IMR-90 (cell line): ENCODE measurements around the gene CYB5R3. TPM values are rescaled to one million over a fixed set of nuclear protein-coding genes. Genes with fewer than 3 reads are reported as not detected.
A peak's percentile ranks its signal among the peaks of the same experiment; 100 is the strongest.

Experiments used
- ATAC-seq: fragments of 200-7000 bp; cut with Tn5 transposase; 2 replicates; pipeline ENCODE4 v1.9.1; 2020; ENCODE audit warnings: low read depth, mild to moderate bottlenecking, moderate library complexity
- BruUV-seq: library from RNA; stranded (reverse); fragments of 400-500 nt; replicated peaks from 2 replicates; lab custom pipeline; 2021; lab: Mats Ljungman, UMichigan
- CTCF ChIA-PET: fragments of 300-600 bp; formaldehyde crosslinking; extraction: SDS; loops from one replicate; lab custom pipeline; 2021; ENCODE audit warnings: antibody characterized with exemption; lab: Yijun Ruan, JAX
- POLR2A ChIA-PET: fragments of 300-600 bp; sonication (Branson Sonifier 250); formaldehyde crosslinking; loops from one replicate; lab custom pipeline; 2022; ENCODE audit warnings: antibody characterized with exemption; ENCODE audit not compliant: unreplicated experiment; lab: Charles Lee
- DNase-seq: peaks from one replicate; pipeline ENCODE4 v3.0.0; 2013
- H2AFZ ChIP-seq: replicated peaks from 2 replicates; pipeline ENCODE3; 2013; ENCODE audit warnings: low read length, mild to moderate bottlenecking; ENCODE audit not compliant: poor library complexity
- H2AK5ac ChIP-seq: 2 replicates; pipeline ENCODE4 v1.6.1; 2013; ENCODE audit warnings: low read depth, low read length, inconsistent platforms
- H2AK9ac ChIP-seq: replicated peaks from 2 replicates; pipeline ENCODE3; 2013; ENCODE audit warnings: mild to moderate bottlenecking, low read depth, low read length, moderate library complexity; ENCODE audit not compliant: poor library complexity
- H2BK120ac ChIP-seq: 2 replicates; pipeline ENCODE4 v1.6.1; 2013; ENCODE audit warnings: low read depth, low read length, inconsistent platforms
- H2BK15ac ChIP-seq: 3 replicates; pipeline ENCODE4 v1.6.1; 2013; ENCODE audit warnings: low read depth, low read length, inconsistent platforms
- H2BK20ac ChIP-seq: 2 replicates; pipeline ENCODE4 v1.6.1; 2013; ENCODE audit warnings: low read depth, mild to moderate bottlenecking, inconsistent platforms, low read length, moderate library complexity
- H2BK5ac ChIP-seq: 2 replicates; pipeline ENCODE4 v1.6.1; 2013; ENCODE audit warnings: mild to moderate bottlenecking, low read depth, low read length, inconsistent platforms; ENCODE audit not compliant: poor library complexity, severe bottlenecking
- H3K14ac ChIP-seq: replicated peaks from 2 replicates; pipeline ENCODE4 v1.6.1; 2013; ENCODE audit warnings: low read depth, low read length, inconsistent platforms
- H3K18ac ChIP-seq: 2 replicates; pipeline ENCODE4 v1.6.1; 2013; ENCODE audit warnings: low read depth, low read length, control low read depth
- H3K23ac ChIP-seq: 2 replicates; pipeline ENCODE4 v1.6.1; 2013; ENCODE audit warnings: low read depth, low read length, inconsistent platforms
- H3K27ac ChIP-seq: 2 replicates; pipeline ENCODE4 v1.5.1; 2013; ENCODE audit warnings: mild to moderate bottlenecking, control low read depth, low read length; ENCODE audit not compliant: insufficient read depth
- H3K27me3 ChIP-seq: 2 replicates; pipeline ENCODE4 v1.6.1; 2013; ENCODE audit warnings: low read length; ENCODE audit not compliant: control insufficient read depth, insufficient read depth
- H3K36me3 ChIP-seq: 2 replicates; pipeline ENCODE4 v1.6.1; 2013; ENCODE audit warnings: low read length, mixed read lengths; ENCODE audit not compliant: control insufficient read depth, insufficient read depth
- H3K4ac ChIP-seq: 2 replicates; pipeline ENCODE4 v1.6.1; 2013; ENCODE audit warnings: low read depth, low read length, inconsistent platforms
- H3K4me1 ChIP-seq: 2 replicates; pipeline ENCODE4 v1.6.1; 2013; ENCODE audit warnings: low read length, mixed read lengths; ENCODE audit not compliant: control insufficient read depth, insufficient read depth
- H3K4me2 ChIP-seq: 2 replicates; pipeline ENCODE4 v1.6.1; 2013; ENCODE audit warnings: low read depth, mild to moderate bottlenecking, control low read depth, low read length, moderate library complexity
- H3K4me3 ChIP-seq: 2 replicates; pipeline ENCODE4 v1.5.1; 2013; ENCODE audit warnings: low read depth, mild to moderate bottlenecking, control low read depth, low read length, moderate library complexity; ENCODE audit not compliant: insufficient read depth
- H3K56ac ChIP-seq: 2 replicates; pipeline ENCODE4 v1.6.1; 2013; ENCODE audit warnings: low read length, inconsistent platforms; ENCODE audit not compliant: insufficient read depth; ENCODE audit errors: extremely low read depth
- H3K79me1 ChIP-seq, 2 experiments: 2 replicates each; pipeline ENCODE4 v1.6.1; 2013; ENCODE audit warnings: low read length in 2 of 2, inconsistent platforms in 1 of 2, low read depth in 1 of 2
- H3K9ac ChIP-seq: 2 replicates; pipeline ENCODE4 v1.6.1; 2013; ENCODE audit warnings: low read depth, low read length, control low read depth
- H3K9me1 ChIP-seq: 2 replicates; pipeline ENCODE4 v1.6.1; 2013; ENCODE audit warnings: low read length, inconsistent platforms; ENCODE audit not compliant: insufficient read depth
- H3K9me3 ChIP-seq: 2 replicates; pipeline ENCODE4 v1.6.1; 2013; ENCODE audit warnings: low read length; ENCODE audit not compliant: control insufficient read depth, insufficient read depth
- H4K20me1 ChIP-seq: 2 replicates; pipeline ENCODE4 v1.6.1; 2013; ENCODE audit warnings: low read length, inconsistent platforms; ENCODE audit not compliant: insufficient read depth
- H4K5ac ChIP-seq: 2 replicates; pipeline ENCODE4 v1.6.1; 2013; ENCODE audit warnings: mild to moderate bottlenecking, low read depth, low read length, control low read depth
- H4K8ac ChIP-seq, 2 experiments: 2 replicates each; pipeline ENCODE4 v1.6.1; 2013; ENCODE audit warnings: low read depth in 2 of 2, low read length in 2 of 2, control low read depth in 1 of 2, inconsistent platforms in 1 of 2
- H4K91ac ChIP-seq: 2 replicates; pipeline ENCODE4 v1.6.1; 2013; ENCODE audit warnings: low read depth, low read length, inconsistent platforms; ENCODE audit not compliant: insufficient read depth
- BHLHE40 ChIP-seq: fragments of 150-350 bp; IDR thresholded peaks from 2 replicates; pipeline ENCODE4 v1.6.1; 2016; ENCODE audit warnings: mild to moderate bottlenecking, low read depth, low read length
- CEBPB ChIP-seq: IDR thresholded peaks from 2 replicates; pipeline ENCODE4 v1.6.1; 2012; ENCODE audit warnings: low read depth, low read length, improper control_type of control experiment
- CHD1 ChIP-seq: IDR thresholded peaks from 2 replicates; pipeline ENCODE4 v1.6.1; 2012; ENCODE audit warnings: low read depth, low read length, improper control_type of control experiment
- CTCF ChIP-seq: conservative IDR thresholded peaks from 2 replicates; pipeline ENCODE4 v1.5.1; 2012; ENCODE audit warnings: mild to moderate bottlenecking, low read depth, low read length, improper control_type of control experiment
- FOS ChIP-seq: fragments of 150-350 bp; IDR thresholded peaks from 2 replicates; pipeline ENCODE4 v1.6.1; 2016; ENCODE audit warnings: low read depth, low read length
- MAFK ChIP-seq: IDR thresholded peaks from 2 replicates; pipeline ENCODE4 v1.6.1; 2012; ENCODE audit warnings: low read depth, low read length, improper control_type of control experiment
- MAZ ChIP-seq: IDR thresholded peaks from 2 replicates; pipeline ENCODE4 v1.6.1; 2012; ENCODE audit warnings: low read depth, mild to moderate bottlenecking, low read length, improper control_type of control experiment, moderate library complexity, borderline replicate concordance
- MXI1 ChIP-seq: IDR thresholded peaks from 2 replicates; pipeline ENCODE4 v1.6.1; 2012; ENCODE audit warnings: low read depth, mild to moderate bottlenecking, low read length, moderate library complexity, borderline replicate concordance
- NFE2L2 ChIP-seq: fragments of 150-350 bp; IDR thresholded peaks from 2 replicates; pipeline ENCODE4 v1.6.1; 2016; ENCODE audit warnings: low read depth, mild to moderate bottlenecking, low read length
- POLR2A ChIP-seq: IDR thresholded peaks from 2 replicates; pipeline ENCODE4 v1.6.1; 2012; ENCODE audit warnings: mild to moderate bottlenecking, low read depth, low read length
- RAD21 ChIP-seq: IDR thresholded peaks from 2 replicates; pipeline ENCODE4 v1.6.1; 2012; ENCODE audit warnings: low read length, improper control_type of control experiment
- RCOR1 ChIP-seq: IDR thresholded peaks from 2 replicates; pipeline ENCODE4 v1.6.1; 2012; ENCODE audit warnings: mild to moderate bottlenecking, low read length, improper control_type of control experiment; ENCODE audit not compliant: insufficient replicate concordance
- RFX5 ChIP-seq: IDR thresholded peaks from 2 replicates; pipeline ENCODE4 v1.8.0; 2012; ENCODE audit warnings: low read depth, mild to moderate bottlenecking, low read length, moderate library complexity
- SMC3 ChIP-seq: fragments of 150-350 bp; IDR thresholded peaks from 2 replicates; pipeline ENCODE4 v1.6.1; 2016; ENCODE audit warnings: low read depth, mild to moderate bottlenecking, antibody characterized with exemption, low read length, moderate library complexity
- USF2 ChIP-seq: fragments of 150-350 bp; IDR thresholded peaks from 2 replicates; pipeline ENCODE4 v1.6.1; 2017; ENCODE audit warnings: mild to moderate bottlenecking, antibody characterized with exemption, low read length, low read depth
- WGBS, 2 experiments: methylation state at CpG; one replicate each; pipeline versions ENCODE4 v1.1.5 to v1.1.7; 2013; ENCODE audit warnings: missing lambda C conversion rate in 2 of 2; ENCODE audit not compliant: insufficient read length in 1 of 2; ENCODE audit errors: extremely low coverage in 2 of 2; 5-methylcytosine and 5-hydroxymethylcytosine counted together
- dilution Hi-C: fragments of 300-500 bp; cut with HindIII; formaldehyde crosslinking; loops from one replicate; pipeline ENCODE4 v1.14.3; 2018; ENCODE audit warnings: low sequenced_read_pairs; ENCODE audit not compliant: unreplicated experiment
- in situ Hi-C: fragments of 300-500 bp; cut with MboI; formaldehyde crosslinking; loops from 3 replicates; pipeline ENCODE4 v1.14.3; 2019; ENCODE audit warnings: low sequenced_read_pairs, inconsistent platforms, mixed read lengths
- intact Hi-C: fragments of 100-400 bp; cut with micrococcal nuclease; formaldehyde crosslinking; loops from 2 replicates; pipeline ENCODE4 v1.10.0; 2022
- polyA plus RNA-seq, 3 experiments: library from polyadenylated mRNA; depleted of rRNA; stranded (reverse); fragments of >200 nt; gene quantifications; 2 replicates each; pipeline ENCODE4 v1.2.3, GENCODE V29; 2012; ENCODE audit warnings: low replicate concordance in 1 of 3
- total RNA-seq: library from RNA; depleted of rRNA; stranded (reverse); fragments of >200 nt; gene quantifications from 2 replicates; pipeline ENCODE4 v1.2.3, GENCODE V29; 2012

CYB5R3 gene
- total and polyA plus RNA-seq, 2 of the 4 experiments (the other 2 are of a cell fraction): 44.1 to 362 TPM

- ChIA-PET POLR2A (no interaction called here), CTCF (no interaction called here)
- intact Hi-C loops: no loop called here
- peaks cover 30% of the 10 kb centered on the region for H4K20me1 ChIP-seq
- H3K9me3 ChIP-seq: no peaks in the 10 kb centered on the region
- peak overlapping the region; percentile 56; the same call in 1 of the 2 replicates for H2AK5ac ChIP-seq
- DNase-seq: no peak
- H3K36me3 ChIP-seq: peaks cover 26% of the 10 kb centered on the region
- H3K27ac ChIP-seq: no peak overlapping the region
- no peak overlapping the region for H3K4ac ChIP-seq
- H4K8ac ChIP-seq: no peak overlapping the region
- no peak overlapping the region for H3K56ac ChIP-seq
- H2BK120ac ChIP-seq: no peak overlapping the region
- no peak overlapping the region for H3K4me3 ChIP-seq
- no peak overlapping the region for H2BK5ac ChIP-seq
- H4K91ac ChIP-seq: no peak overlapping the region
- H3K27me3 ChIP-seq: no peaks in the 10 kb centered on the region
- TF ChIP-seq RAD21: no peak
- no peak for TF ChIP-seq POLR2A
- TF ChIP-seq FOS: no peak
- no peak for TF ChIP-seq CEBPB
- no peak for TF ChIP-seq RFX5
- TF ChIP-seq CTCF: no peak
- TF ChIP-seq BHLHE40: no peak
- no peak for TF ChIP-seq USF2
- no peak for TF ChIP-seq NFE2L2
- no peak for TF ChIP-seq MAFK
- no peak for TF ChIP-seq CHD1
- no peak for TF ChIP-seq RCOR1
- no peak for TF ChIP-seq SMC3
- no peak for TF ChIP-seq MXI1
- TF ChIP-seq MAZ: no peak
- no peak overlapping the region for H3K23ac ChIP-seq
- no peak overlapping the region for H3K9ac ChIP-seq
- no TSS peak for BruUV-seq
- no peak overlapping the region for H3K4me2 ChIP-seq
- H3K18ac ChIP-seq: no peak overlapping the region
- no peak overlapping the region for H2BK20ac ChIP-seq
- H3K14ac ChIP-seq: no peak overlapping the region
- no peak overlapping the region for H4K5ac ChIP-seq
- no peak overlapping the region for H2BK15ac ChIP-seq
- in situ Hi-C loops: no loop called here
- peaks cover 16% of the 10 kb centered on the region; the same call in 1 of the 2 replicates for H3K9me1 ChIP-seq
- H3K4me1 ChIP-seq: peaks cover 11% of the 10 kb centered on the region
- dilution Hi-C loops: no loop called here
- H2AFZ ChIP-seq: no peak overlapping the region
- no peak overlapping the region for H2AK9ac ChIP-seq
- H3K79me1 ChIP-seq: peaks cover 0 to 26% of the 10 kb centered on the region in 2 experiments; a peak in 2 of 4 replicates
- WGBS, 2 experiments: 100% methylated on average over 3 of the region's 4 CpGs; no CpG with 5 or more reads in 1 of the 2 experiments
- ATAC-seq: no peak
Measured at GRCh38 chr22:42620084-42620483, 29.1 kb downstream of the CYB5R3 start.
